HG03378 (cell line): Measurements from ENCODE around the gene PTCD2.

Experiments
- ATAC-seq: cut with Tn5 transposase; IDR thresholded peaks from one replicate; pipeline ENCODE4 v1.9.1; 2021; ENCODE audit warnings: mild to moderate bottlenecking, moderate library complexity; ENCODE audit not compliant: unreplicated experiment

The PTCD2 gene

GRCh38 chr5:72338689-72339209, 18.6 kb downstream of the PTCD2 start:
- no peak for ATAC-seq

GRCh38 chr5:72346398-72346797, 26.2 kb downstream of the PTCD2 start:
- ATAC-seq = no peak

- no peak for ATAC-seq
Measured at GRCh38 chr5:72347801-72348308, 27.7 kb downstream of the PTCD2 start.

- no peak for ATAC-seq
Measured at GRCh38 chr5:72351376-72351775, 31.2 kb downstream of the PTCD2 start.

- ATAC-seq = no peak
Measured at GRCh38 chr5:72352616-72353015, 32.4 kb downstream of the PTCD2 start.

GRCh38 chr5:72353046-72353445, 32.9 kb downstream of the PTCD2 start:
- ATAC-seq = no peak

GRCh38 chr5:72355706-72356299, 35.6 kb downstream of the PTCD2 start:
- no peak for ATAC-seq

- ATAC-seq = no peak
Measured at GRCh38 chr5:72356361-72356760, 36.2 kb downstream of the PTCD2 start.

GRCh38 chr5:72358925-72359324, 38.8 kb downstream of the PTCD2 start:
- no peak for ATAC-seq

GRCh38 chr5:72359886-72360285, 39.7 kb downstream of the PTCD2 start:
- no peak for ATAC-seq

GRCh38 chr5:72363166-72363802, 43.1 kb downstream of the PTCD2 start:
- ATAC-seq = no peak

- ATAC-seq = no peak
Measured at GRCh38 chr5:72364171-72364570, 44.0 kb downstream of the PTCD2 start.

GRCh38 chr5:72364951-72365350, 44.8 kb downstream of the PTCD2 start:
- ATAC-seq = no peak

GRCh38 chr5:72366324-72366976, 46.3 kb downstream of the PTCD2 start:
- ATAC-seq = peak; percentile 78

GRCh38 chr5:72368271-72368670, 48.1 kb downstream of the PTCD2 start:
- ATAC-seq = no peak

GRCh38 chr5:72369301-72369700, 49.1 kb downstream of the PTCD2 start:
- ATAC-seq = no peak

GRCh38 chr5:72369711-72370110, 49.5 kb downstream of the PTCD2 start:
- no peak for ATAC-seq

GRCh38 chr5:72372331-72372730, 52.2 kb downstream of the PTCD2 start:
- ATAC-seq = no peak

- no peak for ATAC-seq
Measured at GRCh38 chr5:72372923-72373322, 52.8 kb downstream of the PTCD2 start.

GRCh38 chr5:72374844-72375243, 54.7 kb downstream of the PTCD2 start:
- no peak for ATAC-seq

- ATAC-seq = no peak
Measured at GRCh38 chr5:72376381-72376780, 56.2 kb downstream of the PTCD2 start.
